HG03135 (cell line): Measurements from ENCODE around the gene ITIH5.
"Not testable (repeated sequence)": the region's sequence is repeated elsewhere in the genome, so short reads cannot be mapped to it uniquely, and the experiment has no call there.

Experiments used
- ATAC-seq: cut with Tn5 transposase; IDR thresholded peaks from one replicate; pipeline ENCODE4 v1.9.1; 2021; ENCODE audit warnings: mild to moderate bottlenecking, moderate library complexity; ENCODE audit not compliant: unreplicated experiment

The ITIH5 gene

DNA sequence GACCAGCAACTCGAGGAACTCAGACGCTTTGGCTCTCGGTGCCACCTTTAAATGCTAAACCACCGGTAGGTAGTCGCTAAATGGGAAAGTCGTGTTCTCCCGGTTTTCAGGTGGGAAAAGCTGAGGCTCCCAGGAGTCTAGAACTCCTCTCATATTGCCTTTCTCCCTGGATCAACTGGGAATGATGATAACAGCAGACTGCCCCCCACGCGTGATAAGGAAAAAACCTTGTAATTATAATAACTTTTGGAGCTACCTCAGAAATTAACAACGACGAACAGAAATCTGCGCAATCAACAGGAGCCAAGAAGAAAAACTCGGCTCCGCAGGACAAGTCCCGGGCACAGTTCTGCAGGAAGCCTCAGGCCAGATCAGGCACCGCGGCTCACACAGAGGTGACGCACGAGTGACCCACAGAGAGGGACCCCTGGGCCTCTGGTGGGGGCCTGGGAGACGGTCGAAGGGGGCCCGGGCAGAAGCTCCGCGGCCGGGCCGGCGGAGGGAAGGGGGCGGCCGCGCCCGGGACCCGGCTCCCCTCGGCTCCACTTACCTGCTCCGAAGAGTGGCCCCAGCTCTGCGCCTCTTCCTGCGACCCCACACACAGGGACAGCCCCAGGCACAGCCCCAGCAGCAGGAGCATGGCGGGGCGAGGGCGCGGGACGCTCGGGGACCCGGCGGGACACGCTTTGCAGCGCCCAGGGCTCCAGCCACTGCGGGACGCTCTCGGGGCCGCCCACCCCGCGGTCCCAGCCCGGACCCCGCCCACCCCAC, at the start of gene ITIH5:
ITIH5 (minus strand) TSS at position 714 of the 771 bp plus-strand sequence; CDS start at position 640, 74 bp downstream.
- no peak for ATAC-seq

DNA sequence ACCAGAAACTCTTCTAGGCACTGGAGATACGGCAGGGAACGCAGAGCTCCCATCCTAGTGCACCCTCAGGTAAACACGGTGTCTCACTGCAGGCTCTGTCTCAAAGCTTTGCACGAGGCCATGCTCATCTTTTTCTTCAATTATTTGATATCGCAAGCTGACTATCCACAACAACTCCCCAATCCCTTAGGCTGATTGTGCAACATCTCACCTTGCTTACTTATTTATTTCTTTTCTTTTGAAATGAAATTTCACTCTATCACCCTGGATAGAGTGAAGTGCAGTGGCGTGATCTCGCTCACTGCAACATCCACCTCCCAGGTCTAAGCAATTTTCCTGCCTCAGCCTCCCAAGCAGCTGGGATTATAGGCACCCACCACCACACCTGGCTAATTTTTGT, 48.7 kb upstream of the ITIH5 start:
- no peak for ATAC-seq

DNA sequence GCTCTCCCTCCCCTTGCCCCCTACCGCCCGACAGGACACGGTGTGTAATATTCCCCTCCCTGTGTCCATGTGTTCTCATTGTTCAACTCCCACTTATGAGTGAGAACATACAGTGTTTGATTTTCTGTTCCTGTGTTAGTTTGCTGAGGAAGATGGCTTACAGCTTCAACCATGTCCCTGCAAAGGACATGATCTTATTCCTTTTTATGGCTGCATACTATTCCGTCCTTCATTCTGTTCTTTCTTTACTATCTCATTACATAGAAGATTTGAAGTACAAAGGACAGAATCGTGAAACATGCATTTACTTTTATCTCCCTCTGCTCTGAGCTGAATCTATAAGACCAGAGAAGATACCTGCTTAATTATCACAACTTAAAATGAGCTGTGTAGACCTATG, 44.3 kb upstream of the ITIH5 start:
- ATAC-seq, result not testable (repeated sequence)

DNA sequence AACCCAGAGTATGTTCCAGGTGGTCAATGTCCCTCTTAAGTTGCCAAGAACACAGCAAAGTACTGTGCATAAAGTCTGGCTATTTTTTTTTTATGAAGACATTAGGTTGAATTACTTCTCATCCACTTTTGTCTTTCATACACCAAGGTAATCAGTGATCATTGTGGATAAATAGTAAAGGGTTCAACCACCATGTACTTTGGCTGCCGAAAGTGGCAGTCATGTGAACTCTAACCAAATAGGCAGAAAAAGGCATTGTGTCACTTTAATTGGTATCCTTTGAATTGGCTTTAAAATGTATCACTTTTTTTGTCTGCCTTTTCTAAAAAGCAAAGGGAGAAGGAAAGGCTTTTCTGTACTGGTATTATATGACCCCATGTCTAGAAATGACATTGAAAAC, 43.7 kb upstream of the ITIH5 start:
- ATAC-seq, result no peak

DNA sequence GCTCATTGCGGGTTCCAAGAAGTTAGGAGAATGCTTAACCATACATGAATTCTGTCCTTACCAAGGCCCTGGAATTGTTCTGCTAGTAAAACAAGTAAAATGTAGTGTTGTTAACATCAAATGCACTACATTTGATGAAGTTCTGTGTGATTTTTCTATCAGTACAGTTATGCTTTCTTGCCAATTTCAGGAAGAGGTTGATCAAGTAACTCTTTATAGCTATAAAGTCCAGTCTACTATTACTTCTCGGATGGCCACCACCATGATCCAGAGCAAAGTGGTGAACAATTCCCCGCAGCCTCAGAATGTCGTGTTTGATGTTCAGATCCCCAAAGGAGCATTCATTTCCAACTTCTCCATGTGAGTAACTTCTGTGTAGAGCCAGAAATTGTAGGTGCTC, 42.1 kb upstream of the ITIH5 start:
- no peak for ATAC-seq

DNA sequence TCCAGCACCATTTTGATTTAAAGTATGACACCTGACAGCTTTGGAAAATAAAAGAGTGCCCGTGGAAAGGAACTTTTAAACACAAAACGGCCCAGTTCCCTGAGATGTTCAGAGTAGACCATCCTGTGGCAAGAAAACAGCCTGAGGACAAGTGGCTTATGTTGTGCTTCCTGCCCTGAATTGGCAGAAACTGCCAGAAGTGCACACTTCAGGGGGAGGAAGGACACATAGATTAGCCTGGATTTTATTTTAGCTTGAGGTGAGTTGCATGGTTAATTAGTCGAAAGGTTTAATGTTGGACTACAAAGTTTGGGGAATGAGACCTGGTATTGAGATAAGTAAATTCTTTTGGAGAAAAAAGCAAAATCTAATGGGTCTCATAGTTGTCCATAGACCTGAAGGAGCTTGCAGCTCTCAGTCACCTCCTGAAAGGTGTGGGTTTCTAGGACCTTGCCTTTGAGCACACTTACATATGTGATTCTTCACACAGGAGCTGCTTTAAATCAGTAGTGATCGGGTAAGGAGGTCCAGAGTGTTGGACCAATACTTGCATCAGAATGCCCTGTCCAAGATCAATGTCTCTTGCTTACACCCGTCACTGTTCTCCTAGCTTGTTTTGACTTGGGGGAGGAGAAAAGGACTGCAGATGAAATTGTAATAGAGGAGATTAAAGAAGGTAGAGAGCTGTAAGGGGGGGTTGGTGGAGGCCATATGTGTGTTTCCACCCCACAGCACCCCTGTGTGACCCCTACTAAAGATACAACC, 41.3 kb upstream of the ITIH5 start:
- ATAC-seq, result no peak

DNA sequence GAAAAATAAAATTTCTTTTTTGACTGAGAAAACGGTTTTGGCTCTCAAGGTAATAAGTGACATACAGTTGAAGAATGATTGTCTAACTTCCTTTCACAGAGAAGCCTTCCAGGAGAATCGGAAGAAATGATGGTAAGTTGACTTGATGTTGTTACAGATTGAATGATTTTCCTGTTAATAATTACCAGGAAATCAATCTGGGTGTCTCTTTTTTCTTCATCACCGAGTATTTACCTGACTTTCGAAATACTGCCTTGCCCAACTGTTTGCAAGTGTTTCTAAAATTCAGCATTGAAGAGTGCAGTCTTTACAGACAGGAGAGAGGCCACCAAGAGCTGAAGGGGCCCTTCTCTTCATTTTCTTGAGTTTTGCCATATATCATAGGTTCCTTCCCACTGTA, 40.3 kb upstream of the ITIH5 start:
- ATAC-seq, result no peak

DNA sequence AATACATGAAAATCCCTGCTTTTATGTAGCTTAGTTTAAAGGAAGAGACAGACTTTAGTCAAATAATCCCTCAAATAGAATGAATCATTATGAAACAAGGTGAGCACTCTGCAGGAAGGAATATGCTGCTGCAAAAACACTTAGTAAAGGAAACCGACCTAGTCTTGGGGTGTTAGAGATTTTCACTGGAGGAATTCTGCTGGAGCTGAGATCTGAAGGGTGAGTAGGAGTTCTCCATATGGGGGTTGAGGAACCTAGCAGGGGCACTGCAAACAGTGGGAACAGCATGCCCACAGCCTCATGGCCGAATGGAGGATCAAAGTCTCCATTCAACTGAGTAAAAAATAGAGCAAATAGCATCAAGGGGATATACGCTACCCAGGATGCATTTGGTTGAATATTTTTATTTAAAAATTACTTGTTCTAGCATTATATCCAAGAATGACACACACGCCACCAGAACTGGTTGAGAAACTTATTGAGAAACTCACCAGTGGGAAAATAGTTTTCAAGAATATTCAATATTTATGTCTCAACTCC, 39.8 kb upstream of the ITIH5 start:
- no peak for ATAC-seq

DNA sequence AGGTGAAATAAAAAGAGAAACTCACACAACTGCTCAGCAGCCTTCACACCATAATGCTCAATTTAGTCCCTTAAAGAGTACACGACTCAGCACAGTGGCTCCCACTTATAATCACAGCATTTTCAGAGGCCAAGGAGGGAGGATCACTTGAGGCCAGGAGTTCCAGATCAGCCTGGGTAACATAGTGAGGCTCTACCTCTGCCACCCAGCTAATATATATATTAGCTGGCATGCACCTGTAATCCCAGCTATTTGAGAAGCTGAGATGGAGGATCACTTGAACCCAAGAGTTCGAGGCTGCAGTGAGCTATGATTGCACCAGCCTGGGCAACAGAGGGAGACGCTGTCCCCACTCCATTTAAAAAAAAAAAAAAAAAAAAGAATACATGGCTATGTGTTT, 38.6 kb upstream of the ITIH5 start:
- no peak for ATAC-seq

DNA sequence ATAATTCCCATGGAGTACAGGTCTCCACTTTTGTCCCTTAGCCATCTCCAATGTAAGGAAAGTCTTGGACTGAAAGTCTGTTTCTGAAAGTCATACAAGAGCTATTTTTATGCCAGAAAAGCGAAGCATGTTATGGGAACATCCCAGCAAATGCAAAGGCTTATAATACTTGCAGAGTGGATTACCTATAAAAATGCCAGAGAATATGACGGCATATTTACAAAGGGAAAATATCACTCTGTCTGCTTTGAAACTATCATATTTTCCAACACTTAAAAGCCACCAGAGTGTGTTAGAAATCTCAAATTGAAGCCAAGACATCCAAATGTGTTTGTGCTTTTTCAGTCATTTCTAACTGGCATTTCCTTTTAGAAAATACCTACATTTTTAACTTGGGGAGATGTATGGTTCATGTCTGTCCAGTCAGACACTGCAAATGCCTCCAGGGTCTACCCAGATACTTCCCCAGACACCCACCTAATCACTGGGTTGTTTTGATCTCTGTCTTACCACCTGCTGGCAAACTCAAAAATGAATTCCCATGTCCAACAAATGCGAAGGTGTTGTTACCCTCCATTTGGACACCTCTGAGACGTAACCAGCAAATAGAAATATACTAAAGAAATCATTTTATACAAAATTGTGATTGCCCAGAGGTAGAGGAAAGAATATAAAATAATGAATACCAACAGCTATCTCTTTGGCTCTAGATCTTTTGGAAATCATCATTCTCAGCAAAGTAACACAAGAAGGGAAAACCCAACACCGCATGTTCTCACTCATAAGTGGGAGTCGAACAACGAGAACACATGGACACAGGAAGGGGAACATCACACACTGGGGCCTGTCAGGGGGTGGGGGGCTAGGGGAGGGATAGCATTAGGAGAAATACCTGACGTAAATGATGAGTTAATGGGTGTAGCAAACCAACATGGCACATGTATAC, 37.6 kb upstream of the ITIH5 start:
- ATAC-seq, result no peak

DNA sequence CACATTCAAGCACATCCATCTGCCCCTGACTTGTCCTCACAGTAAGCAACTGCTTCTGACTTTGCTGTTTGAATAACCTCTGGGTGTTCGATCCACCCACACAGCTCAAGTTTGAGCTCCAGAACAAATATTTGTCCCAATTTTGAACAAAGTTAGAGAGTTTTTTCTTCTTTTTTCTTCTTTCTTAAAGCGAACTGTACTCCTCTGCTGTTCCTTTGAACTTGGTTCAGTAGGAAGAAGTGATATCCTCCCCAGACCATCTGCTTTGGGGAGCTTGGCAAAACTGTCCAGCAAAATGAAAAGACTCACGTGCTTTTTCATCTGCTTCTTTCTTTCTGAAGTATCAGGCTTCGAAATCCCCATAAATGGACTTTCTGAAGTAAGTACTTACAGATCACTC, 36.4 kb upstream of the ITIH5 start, which contains the start of gene ITIH2:
ITIH2 (plus strand) TSS at position 177 of the 400 bp plus-strand sequence; CDS start at position 296, 119 bp downstream.
- ATAC-seq, result no peak

DNA sequence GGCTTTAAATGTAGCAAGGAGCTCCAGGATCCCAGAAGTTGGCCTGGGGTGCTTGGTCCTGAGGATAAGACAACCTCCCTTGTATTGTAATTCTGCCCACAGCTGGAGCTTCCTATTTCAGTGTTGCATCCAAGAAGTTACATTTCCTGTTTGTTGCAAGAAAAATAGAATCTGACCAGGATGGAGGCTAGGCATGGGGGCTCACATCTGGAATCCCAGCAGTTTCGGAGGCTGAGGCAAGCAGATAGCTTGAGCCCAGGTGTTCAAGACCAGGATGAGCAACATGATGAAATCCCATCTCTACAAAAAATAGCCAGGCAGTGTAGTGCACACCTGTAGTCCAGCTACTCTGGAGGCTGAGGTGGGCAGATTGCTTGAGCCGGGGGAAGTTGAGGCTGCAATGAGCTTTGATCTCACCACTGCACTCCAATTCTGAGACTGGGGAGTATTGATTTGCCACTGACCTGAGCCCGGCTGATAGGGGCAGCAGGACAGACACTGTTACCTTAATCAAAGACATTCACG, 35.6 kb upstream of the ITIH5 start:
- ATAC-seq, result no peak

DNA sequence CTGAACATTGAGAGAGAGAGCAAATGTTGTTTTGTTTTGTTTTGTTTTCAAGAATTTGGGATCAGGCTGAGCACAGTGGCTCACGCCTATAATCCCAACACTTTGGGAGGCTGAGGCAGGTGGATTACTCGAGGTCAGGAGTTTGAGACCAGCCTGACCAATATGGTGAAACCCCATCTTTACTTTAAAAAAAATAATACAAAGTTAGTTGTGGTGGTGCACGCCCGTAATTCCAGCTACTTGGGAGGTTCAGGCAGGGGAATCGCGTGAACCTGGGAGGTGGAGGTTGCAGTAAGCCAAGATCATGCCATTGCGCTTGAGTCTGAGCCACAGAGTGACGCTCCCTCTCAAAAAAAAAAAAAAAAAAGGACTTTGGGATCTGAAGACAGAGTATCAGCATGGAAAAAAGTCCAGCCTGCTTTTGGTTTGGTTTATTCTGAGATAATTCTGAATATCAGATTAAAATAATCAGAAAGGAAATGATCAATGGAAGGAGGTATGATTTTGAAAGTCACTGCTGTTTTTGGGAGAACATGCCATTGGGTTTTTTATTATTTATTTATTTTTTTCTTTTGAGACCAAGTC, 34.5 kb upstream of the ITIH5 start:
- ATAC-seq, result no peak

DNA sequence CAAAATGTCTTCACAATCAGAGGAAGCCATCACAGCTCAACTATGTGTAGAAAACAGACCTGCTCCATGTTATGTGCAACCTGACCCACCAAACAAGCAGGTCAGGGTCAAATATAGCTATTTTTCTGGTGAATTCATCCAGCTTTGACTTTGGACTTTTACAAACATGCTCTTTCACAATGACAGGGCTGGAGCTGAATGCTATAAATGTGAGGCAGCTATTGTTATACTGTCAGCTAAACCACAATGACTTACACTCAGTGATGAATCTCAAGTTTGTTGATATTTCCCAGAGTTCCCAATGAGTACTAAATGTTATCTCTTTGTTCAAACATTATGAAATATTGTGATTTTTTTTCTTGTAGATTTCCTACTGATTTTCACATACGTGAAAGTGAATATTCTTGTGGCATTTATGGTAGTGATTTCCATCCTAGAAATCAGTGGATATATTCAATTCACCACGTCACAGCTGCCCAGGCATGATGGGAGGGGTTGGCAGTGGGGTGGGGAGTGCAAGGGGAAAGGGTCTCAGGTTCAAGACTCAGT, 33.9 kb upstream of the ITIH5 start:
- no peak for ATAC-seq

DNA sequence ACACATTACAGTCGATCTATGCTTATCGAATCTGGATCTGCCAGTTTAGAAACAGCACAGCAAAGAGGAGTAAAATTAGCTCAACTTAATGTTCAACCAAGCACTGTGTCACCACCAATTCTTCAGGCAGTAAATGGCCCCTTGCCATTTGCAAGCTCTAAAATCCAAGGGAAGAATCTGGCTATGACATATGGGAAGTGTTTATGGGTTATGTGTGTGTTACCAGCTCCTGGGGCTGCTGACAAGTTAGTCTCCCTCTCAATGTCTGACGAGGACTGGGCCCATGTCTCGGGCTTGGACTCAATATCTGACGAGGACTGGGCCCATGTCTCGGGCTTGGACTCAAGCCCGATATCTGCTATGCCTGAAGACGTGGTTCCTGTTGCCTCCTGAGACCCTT, 30.7 kb upstream of the ITIH5 start:
- ATAC-seq, result no peak

DNA sequence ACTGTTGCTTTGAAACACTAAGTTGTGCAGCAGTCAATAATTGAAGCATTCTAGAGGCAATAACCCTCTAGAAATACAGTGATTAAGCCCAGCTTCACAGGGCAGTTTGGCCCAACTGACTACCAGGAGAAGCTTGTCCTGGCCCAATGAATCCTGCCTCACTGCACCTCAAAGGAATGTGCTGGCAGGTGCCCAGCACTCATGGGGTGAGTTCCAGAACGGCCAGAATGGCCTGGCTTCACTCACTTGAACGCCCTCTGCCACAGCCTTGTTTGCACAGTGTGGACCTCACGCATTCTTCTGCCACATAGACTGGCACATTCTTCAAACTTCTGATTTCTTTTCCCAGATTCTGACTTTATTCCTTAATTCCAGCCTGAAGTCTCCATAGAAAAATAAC, 29.8 kb upstream of the ITIH5 start:
- no peak for ATAC-seq

DNA sequence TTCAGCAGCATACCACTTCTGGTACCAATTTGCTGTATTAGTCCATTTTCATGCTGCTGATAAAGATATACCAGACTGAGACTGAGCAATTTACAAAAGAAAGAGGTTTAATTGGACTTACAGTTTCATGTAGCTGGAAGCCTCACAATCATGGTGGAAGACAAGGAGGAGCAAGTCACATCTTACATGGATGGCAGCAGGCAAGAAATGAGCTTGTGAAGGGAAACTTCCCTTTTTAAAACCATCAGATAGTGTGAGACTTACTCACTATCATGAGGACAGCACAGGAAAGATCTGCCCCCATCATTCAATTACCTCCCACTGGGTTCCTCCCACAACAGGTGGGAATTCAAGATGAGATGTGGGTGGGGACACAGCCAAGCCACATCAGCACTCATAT, 26.4 kb upstream of the ITIH5 start:
- not testable (repeated sequence) for ATAC-seq

DNA sequence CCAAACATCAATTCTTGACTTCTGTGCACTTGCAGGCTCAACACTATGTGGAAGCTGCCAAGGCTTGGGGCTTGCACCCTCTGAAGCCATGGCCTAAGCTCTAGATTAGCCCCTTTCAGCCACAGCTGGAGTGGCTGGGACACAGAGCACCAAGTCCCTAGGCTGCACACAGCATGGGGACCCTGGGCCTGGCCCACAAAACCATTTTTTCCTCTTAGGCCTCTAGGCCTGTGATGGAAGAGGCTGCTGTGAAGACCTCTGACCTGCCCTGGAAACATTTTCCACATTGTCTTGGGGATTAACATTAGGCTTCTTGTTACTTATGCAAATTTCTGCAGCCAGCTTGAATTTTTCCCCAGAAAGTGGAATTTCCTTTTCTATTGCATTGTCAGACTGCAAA, 25.6 kb upstream of the ITIH5 start:
- not testable (repeated sequence) for ATAC-seq

DNA sequence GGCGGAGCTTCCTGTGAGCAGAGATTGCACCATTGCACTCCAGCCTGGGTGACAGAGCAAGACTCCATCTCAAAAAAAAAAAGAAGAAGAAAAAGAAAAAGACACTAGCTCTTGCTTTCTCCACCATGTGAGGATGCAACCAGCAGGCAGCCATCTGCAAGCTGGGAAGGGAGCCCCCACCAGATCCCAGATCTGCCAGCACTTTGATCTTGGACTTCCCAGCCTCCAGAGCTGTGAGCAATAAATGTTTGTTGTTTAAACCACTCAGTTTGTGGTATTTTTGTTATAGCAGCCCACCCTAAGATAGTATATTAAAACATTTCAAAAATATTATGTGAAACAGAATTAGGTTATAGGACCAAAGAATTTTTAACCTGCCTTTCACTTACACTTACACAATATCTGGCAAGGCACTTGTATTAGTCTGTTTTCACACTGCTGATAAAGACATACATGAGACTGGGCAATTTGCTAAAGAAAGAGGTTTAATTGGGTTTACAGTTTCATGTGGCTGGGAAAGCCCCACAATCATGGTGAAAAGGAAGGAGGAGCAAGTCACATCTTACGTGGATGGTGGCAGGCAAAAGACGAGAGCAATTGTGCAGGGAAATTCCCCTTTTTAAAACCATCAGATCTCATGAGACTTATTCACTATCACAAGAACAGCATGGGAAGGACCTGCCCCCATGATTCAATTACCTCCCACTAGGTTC, 24.3 kb upstream of the ITIH5 start:
- not testable (repeated sequence) for ATAC-seq
